Measurements from ENCODE around the gene IGFBP5. TPM values are rescaled to one million over a fixed set of nuclear protein-coding genes. Genes with fewer than 3 reads are reported as not detected.

The IGFBP5 gene
- total RNA-seq, 4 donors from 2014 or later = 178 to 1,859 (median 1,369) TPM

GRCh38 chr2:216694826-216695217, 527 bp downstream of the IGFBP5 start:
- H3K27me3 ChIP-seq = peaks cover 0 to 8% of the 10 kb centered on the region in 2 donors
- no peak for DNase-seq (ENCODE audit: low spot score in 2 of 2)
- H3K36me3 ChIP-seq = no peaks in the 10 kb centered on the region
- peak overlapping the region; percentile 66 to 96 (median 82) for H3K27ac ChIP-seq
- H3K4me3 ChIP-seq = peak overlapping the region; percentile 48 to 69 (median 56)
- no peaks in the 10 kb centered on the region for H3K9me3 ChIP-seq
- H3K4me1 ChIP-seq = peaks cover 0 to 86% (median 30%) of the 10 kb centered on the region in 4 donors
- WGBS, 2 donors = 2 to 5% methylated on average over 10 of the region's 10 CpGs
- TF ChIP-seq EP300 (IDR thresholded peaks at IDR 0.05) (no peak), CTCF (IDR thresholded peaks at IDR 0.05) (no peak), POLR2A (IDR thresholded peaks at IDR 0.05) (no peak)

GRCh38 chr2:216694082-216694825, 1.1 kb downstream of the IGFBP5 start:
- Histone ChIP-seq H3K36me3 (peaks cover 0 to under 1% (median 0%) of the 10 kb centered on the region in 3 donors), H3K4me3 (peak overlapping the region; percentile 48 to 69 (median 56)), H3K27ac (peak overlapping the region; percentile 66 to 96 (median 82)), H3K27me3 (peaks cover 0 to 8% of the 10 kb centered on the region in 2 donors), H3K9me3 (no peaks in the 10 kb centered on the region), H3K4me1 (peaks cover 0 to 86% (median 35%) of the 10 kb centered on the region in 4 donors)
- DNase-seq (ENCODE audit: low spot score in 2 of 2) = peak in 1 of 2 donors; percentile 43
- 0 to 1% methylated on average over 23 to 49 of the region's 59 CpGs for WGBS, 2 donors
- peak in 2 of 5 experiments; percentile 17 to 22 for TF ChIP-seq CTCF (IDR thresholded peaks at IDR 0.05)
- TF ChIP-seq EP300 (IDR thresholded peaks at IDR 0.05) = peak in 1 of 2 donors; percentile 48
- TF ChIP-seq POLR2A (IDR thresholded peaks at IDR 0.05) = peak in 1 of 2 donors; percentile 37

- DNase-seq (ENCODE audit: low spot score in 2 of 2) = no peak
- Histone ChIP-seq H3K4me1 (peaks cover 0 to 86% (median 42%) of the 10 kb centered on the region in 4 donors), H3K36me3 (peaks cover 0 to 6% (median 0%) of the 10 kb centered on the region in 3 donors), H3K9me3 (no peaks in the 10 kb centered on the region), H3K4me3 (peak overlapping the region; percentile 48 to 69 (median 56)), H3K27me3 (peaks cover 0 to 8% of the 10 kb centered on the region in 2 donors), H3K27ac (peak overlapping the region; percentile 66 to 96 (median 82))
- TF ChIP-seq CTCF (IDR thresholded peaks at IDR 0.05) (no peak), EP300 (IDR thresholded peaks at IDR 0.05) (no peak), POLR2A (IDR thresholded peaks at IDR 0.05) (no peak)
- WGBS, 2 donors = 2 to 3% methylated on average over 15 of the region's 15 CpGs
Observed at GRCh38 chr2:216693414-216694080, 1.8 kb downstream of the IGFBP5 start.

- WGBS, 2 donors = 0 to 1% methylated on average over 28 of the region's 28 CpGs
- TF ChIP-seq EP300 (IDR thresholded peaks at IDR 0.05) (peak in 1 of 2 donors; percentile 30), POLR2A (IDR thresholded peaks at IDR 0.05) (peak in 1 of 2 donors; percentile 44), CTCF (IDR thresholded peaks at IDR 0.05) (no peak)
- peaks cover 0 to 90% (median 42%) of the 10 kb centered on the region in 4 donors for H3K4me1 ChIP-seq
Observed at GRCh38 chr2:216692636-216693413, 2.5 kb downstream of the IGFBP5 start.

More at GRCh38 chr2:216692636-216693413, 2.5 kb downstream of the IGFBP5 start:
- H3K9me3 ChIP-seq = no peaks in the 10 kb centered on the region
- H3K27ac ChIP-seq = peak overlapping the region; percentile 66 to 96 (median 86)
- H3K4me3 ChIP-seq = peak overlapping the region; percentile 48 to 69 (median 56)
- H3K27me3 ChIP-seq = peaks cover 0 to 8% of the 10 kb centered on the region in 2 donors
- peak; percentile 88 to 91 for DNase-seq (ENCODE audit: low spot score in 2 of 2)
- H3K36me3 ChIP-seq = peaks cover 0 to 6% (median 0%) of the 10 kb centered on the region in 3 donors

Measured in tibial nerve (tissue), 4 donors.